HEK293 (cell line): Measurements from ENCODE around the gene ETHE1.
A peak's percentile ranks its signal among the peaks of the same experiment; 100 is the strongest.

Experiments used
- CTCF ChIA-PET: fragments of 350-600 bp; formaldehyde crosslinking; extraction: SDS; loops from one replicate; lab custom pipeline; 2021; ENCODE audit warnings: antibody characterized with exemption; lab: Yijun Ruan, JAX
- POLR2A ChIA-PET: fragments of 300-600 bp; formaldehyde crosslinking; extraction: SDS; loops from one replicate; lab custom pipeline; 2020; ENCODE audit warnings: antibody characterized with exemption, inconsistent platforms; lab: Yijun Ruan, JAX
- H3K27ac ChIP-seq: fragments of 200-500 bp; sonication (Bioruptor generic); 2 replicates; pipeline ENCODE4 v1.5.1; 2014; ENCODE audit warnings: low read depth, low read length, control low read depth, inconsistent platforms; ENCODE audit errors: extremely low read depth
- H3K36me3 ChIP-seq, 2 experiments: fragments of 200-500 bp in 1 of 2; sonication (Bioruptor generic) in 1 of 2; 1 replicate in 1 of 2; 2 replicates in 1 of 2; pipeline ENCODE4 v1.5.1; 2014 to 2017; ENCODE audit warnings: inconsistent platforms in 2 of 2, low read length in 2 of 2; ENCODE audit not compliant: control insufficient read depth in 2 of 2, insufficient read depth in 1 of 2
- H3K4me1 ChIP-seq: fragments of 200-500 bp; sonication (Bioruptor generic); 2 replicates; pipeline ENCODE4 v1.5.1; 2014; ENCODE audit warnings: mild to moderate bottlenecking, low read length, inconsistent platforms; ENCODE audit not compliant: control insufficient read depth, insufficient read depth
- H3K4me3 ChIP-seq: 2 replicates; pipeline ENCODE4 v1.5.1; 2011; ENCODE audit warnings: low read depth, mild to moderate bottlenecking, control low read depth, low read length, moderate library complexity
- H3K9me3 ChIP-seq: fragments of 200-500 bp; sonication (Bioruptor generic); 2 replicates; pipeline ENCODE4 v1.5.1; 2014; ENCODE audit warnings: low read depth, low read length, inconsistent platforms; ENCODE audit not compliant: control insufficient read depth, insufficient read depth
- GLIS1 ChIP-seq: fragments of 450-650 bp; formaldehyde crosslinking; IDR thresholded peaks from 2 replicates; pipeline ENCODE4 v1.5.1; 2016; ENCODE audit warnings: missing biosample characterization, missing genetic modification characterization
- MZF1 ChIP-seq: fragments of 450-650 bp; formaldehyde crosslinking; IDR thresholded peaks from 2 replicates; pipeline ENCODE4 v1.5.1; 2017; ENCODE audit warnings: missing biosample characterization, missing genetic modification characterization, borderline replicate concordance
- OVOL3 ChIP-seq: fragments of 450-650 bp; formaldehyde crosslinking; IDR thresholded peaks from 2 replicates; pipeline ENCODE4 v1.5.1; 2016; ENCODE audit warnings: missing biosample characterization, missing genetic modification characterization
- REPIN1 ChIP-seq: fragments of 450-650 bp; formaldehyde crosslinking; IDR thresholded peaks from 2 replicates; pipeline ENCODE4 v1.5.1; 2017; ENCODE audit warnings: missing biosample characterization, missing genetic modification characterization, low read depth
- ZFHX2 ChIP-seq: fragments of 450-650 bp; formaldehyde crosslinking; conservative IDR thresholded peaks from 2 replicates; pipeline ENCODE4 v1.5.1; 2016; ENCODE audit warnings: missing biosample characterization, missing genetic modification characterization
- ZNF10 ChIP-seq: fragments of 450-650 bp; formaldehyde crosslinking; IDR thresholded peaks from 2 replicates; pipeline ENCODE4 v1.5.1; 2017; ENCODE audit warnings: missing biosample characterization, missing genetic modification characterization
- ZNF221 ChIP-seq: fragments of 450-650 bp; formaldehyde crosslinking; IDR thresholded peaks from 2 replicates; pipeline ENCODE4 v1.5.1; 2017; ENCODE audit warnings: missing biosample characterization, missing genetic modification characterization, borderline replicate concordance
- ZNF24 ChIP-seq: fragments of 450-650 bp; formaldehyde crosslinking; IDR thresholded peaks from 2 replicates; pipeline ENCODE4 v1.5.1; 2016; ENCODE audit warnings: missing biosample characterization, missing genetic modification characterization
- ZNF266 ChIP-seq: fragments of 450-650 bp; formaldehyde crosslinking; IDR thresholded peaks from 2 replicates; pipeline ENCODE4 v1.5.1; 2016; ENCODE audit warnings: missing biosample characterization, missing genetic modification characterization, low read depth
- ZNF561 ChIP-seq: fragments of 450-650 bp; IDR thresholded peaks from 2 replicates; pipeline ENCODE4 v1.5.1; 2018; ENCODE audit warnings: missing biosample characterization, missing genetic modification characterization, borderline replicate concordance
- ZNF585B ChIP-seq: fragments of 450-650 bp; formaldehyde crosslinking; IDR thresholded peaks from 2 replicates; pipeline ENCODE4 v1.5.1; 2016; ENCODE audit warnings: missing biosample characterization, missing genetic modification characterization
- ZNF664 ChIP-seq: fragments of 450-650 bp; formaldehyde crosslinking; IDR thresholded peaks from 2 replicates; pipeline ENCODE4 v1.5.1; 2016; ENCODE audit warnings: missing biosample characterization, missing genetic modification characterization
- ZNF776 ChIP-seq: fragments of 450-650 bp; formaldehyde crosslinking; IDR thresholded peaks from 2 replicates; pipeline ENCODE4 v1.5.0; 2017; ENCODE audit warnings: missing biosample characterization, missing genetic modification characterization, borderline replicate concordance
- ZNF785 ChIP-seq: fragments of 450-650 bp; formaldehyde crosslinking; IDR thresholded peaks from 2 replicates; pipeline ENCODE4 v1.5.1; 2016; ENCODE audit warnings: missing biosample characterization, missing genetic modification characterization
- ZSCAN23 ChIP-seq: fragments of 450-650 bp; formaldehyde crosslinking; IDR thresholded peaks from 2 replicates; pipeline ENCODE4 v1.5.1; 2016; ENCODE audit warnings: missing biosample characterization, missing genetic modification characterization
- TF ChIP-seq, protein P1 (sequence below): fragments of 450-650 bp; formaldehyde crosslinking; IDR thresholded peaks from 2 replicates; pipeline ENCODE4 v1.5.1; 2017; ENCODE audit warnings: missing biosample characterization, missing genetic modification characterization
- TF ChIP-seq, protein P2 (sequence below): fragments of 450-650 bp; formaldehyde crosslinking; IDR thresholded peaks from 2 replicates; pipeline ENCODE4 v1.5.1; 2016; ENCODE audit warnings: missing biosample characterization, missing genetic modification characterization
- TF ChIP-seq, protein P3 (sequence below): fragments of 450-650 bp; formaldehyde crosslinking; IDR thresholded peaks from 2 replicates; pipeline ENCODE4 v1.5.1; 2017; ENCODE audit warnings: missing biosample characterization, mild to moderate bottlenecking, missing genetic modification characterization, moderate library complexity
- TF ChIP-seq, protein P4 (sequence below): fragments of 450-650 bp; IDR thresholded peaks from 2 replicates; pipeline ENCODE4 v1.5.1; 2018; ENCODE audit warnings: missing biosample characterization, missing genetic modification characterization
- TF ChIP-seq, protein P5 (sequence below): fragments of 450-650 bp; formaldehyde crosslinking; conservative IDR thresholded peaks from 2 replicates; pipeline ENCODE4 v1.5.1; 2016; ENCODE audit warnings: low read depth, missing biosample characterization, missing genetic modification characterization
- TF ChIP-seq, protein P6 (sequence below): fragments of 450-650 bp; formaldehyde crosslinking; IDR thresholded peaks from 2 replicates; pipeline ENCODE4 v1.5.1; 2016; ENCODE audit warnings: missing biosample characterization, missing genetic modification characterization

Gene ETHE1

DNA sequence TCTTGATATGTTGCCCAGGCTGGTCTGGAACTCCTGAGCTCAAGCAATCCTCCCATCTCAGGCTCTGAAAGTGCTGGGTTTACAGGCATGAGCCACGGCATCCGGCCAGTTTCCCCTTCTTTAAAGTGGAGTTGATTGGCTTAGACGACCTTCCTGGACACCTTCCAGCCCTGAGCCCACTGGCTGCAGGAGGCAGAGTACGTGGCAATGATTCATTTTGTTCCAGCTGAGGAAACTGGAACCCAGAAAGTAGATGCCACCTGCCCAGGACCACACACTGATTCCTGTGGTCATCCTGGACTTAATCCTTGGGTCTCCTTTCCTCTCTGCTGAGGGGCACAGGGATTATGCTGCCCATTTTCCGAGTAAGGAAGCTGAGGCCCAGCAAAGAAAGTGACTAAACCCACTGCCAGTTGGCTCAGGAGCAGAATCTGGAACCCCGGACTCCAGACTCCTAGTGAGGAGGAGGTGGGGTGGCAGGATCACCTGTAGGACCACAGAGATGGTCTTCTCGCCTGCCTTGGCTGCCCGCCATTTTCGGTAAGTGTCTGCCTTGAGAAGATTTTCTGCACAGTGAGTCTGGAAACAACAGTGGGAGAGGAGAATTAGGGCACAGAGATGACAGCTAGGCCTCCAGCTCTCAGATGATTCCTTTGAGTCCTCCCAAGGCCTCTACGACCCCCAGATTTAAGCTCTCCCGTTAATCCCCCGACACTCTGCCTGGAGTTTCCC lies 47.6 kb upstream of the ETHE1 start (continued):
- TF ChIP-seq, protein P1, sequence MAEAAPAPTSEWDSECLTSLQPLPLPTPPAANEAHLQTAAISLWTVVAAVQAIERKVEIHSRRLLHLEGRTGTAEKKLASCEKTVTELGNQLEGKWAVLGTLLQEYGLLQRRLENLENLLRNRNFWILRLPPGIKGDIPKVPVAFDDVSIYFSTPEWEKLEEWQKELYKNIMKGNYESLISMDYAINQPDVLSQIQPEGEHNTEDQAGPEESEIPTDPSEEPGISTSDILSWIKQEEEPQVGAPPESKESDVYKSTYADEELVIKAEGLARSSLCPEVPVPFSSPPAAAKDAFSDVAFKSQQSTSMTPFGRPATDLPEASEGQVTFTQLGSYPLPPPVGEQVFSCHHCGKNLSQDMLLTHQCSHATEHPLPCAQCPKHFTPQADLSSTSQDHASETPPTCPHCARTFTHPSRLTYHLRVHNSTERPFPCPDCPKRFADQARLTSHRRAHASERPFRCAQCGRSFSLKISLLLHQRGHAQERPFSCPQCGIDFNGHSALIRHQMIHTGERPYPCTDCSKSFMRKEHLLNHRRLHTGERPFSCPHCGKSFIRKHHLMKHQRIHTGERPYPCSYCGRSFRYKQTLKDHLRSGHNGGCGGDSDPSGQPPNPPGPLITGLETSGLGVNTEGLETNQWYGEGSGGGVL (tag by site-specific recombination) = 0 out of 2 replicates have a peak, but pooled peaks have one; percentile 16
- TF ChIP-seq, all 188 proteins: peak for 9

DNA sequence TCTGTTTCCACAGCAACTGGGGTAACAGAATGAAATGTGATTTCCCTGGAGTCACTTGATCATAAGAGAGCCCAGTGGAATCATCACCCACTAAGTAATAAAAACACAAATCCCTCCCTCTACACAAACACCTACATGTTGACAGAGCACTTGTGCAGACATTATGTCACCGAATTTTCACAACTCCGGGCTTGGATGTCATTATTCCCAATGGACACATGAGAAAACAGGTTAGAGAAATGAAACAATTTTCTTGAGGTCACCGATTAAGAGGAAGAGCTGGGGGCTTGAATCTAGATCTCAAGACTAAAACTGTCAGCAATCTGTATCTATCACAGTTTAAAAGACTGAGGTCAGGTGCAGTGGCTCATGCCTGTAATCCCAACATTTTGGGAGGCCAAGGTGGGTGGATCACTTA lies 45.2 kb upstream of the ETHE1 start:
- Histone ChIP-seq H3K9me3 (no peaks in the 10 kb centered on the region), H3K27ac (peak overlapping the region; percentile 61), H3K36me3 (peaks cover 25 to 58% of the 10 kb centered on the region in 2 experiments), H3K4me1 (peaks cover 39% of the 10 kb centered on the region), H3K4me3 (no peak overlapping the region)
- POLR2A ChIA-PET = interaction anchor here (0.5 to 2.4 kb wide), 3 partner anchors 13 to 23 kb away, joined by 3 to 17 read pairs (median 10); partner anchors contain the start of genes IRGQ and ZNF576
- CTCF ChIA-PET = interaction anchor here (0.6 to 12.5 kb wide), 5 partner anchors 11 to 50 kb away, joined by 3 to 167 read pairs (median 4); partner anchors contain the start of gene IRGQ
- TF ChIP-seq, protein P2, sequence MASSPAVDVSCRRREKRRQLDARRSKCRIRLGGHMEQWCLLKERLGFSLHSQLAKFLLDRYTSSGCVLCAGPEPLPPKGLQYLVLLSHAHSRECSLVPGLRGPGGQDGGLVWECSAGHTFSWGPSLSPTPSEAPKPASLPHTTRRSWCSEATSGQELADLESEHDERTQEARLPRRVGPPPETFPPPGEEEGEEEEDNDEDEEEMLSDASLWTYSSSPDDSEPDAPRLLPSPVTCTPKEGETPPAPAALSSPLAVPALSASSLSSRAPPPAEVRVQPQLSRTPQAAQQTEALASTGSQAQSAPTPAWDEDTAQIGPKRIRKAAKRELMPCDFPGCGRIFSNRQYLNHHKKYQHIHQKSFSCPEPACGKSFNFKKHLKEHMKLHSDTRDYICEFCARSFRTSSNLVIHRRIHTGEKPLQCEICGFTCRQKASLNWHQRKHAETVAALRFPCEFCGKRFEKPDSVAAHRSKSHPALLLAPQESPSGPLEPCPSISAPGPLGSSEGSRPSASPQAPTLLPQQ (tag by site-specific recombination) = peak; percentile 85
- TF ChIP-seq, protein P3, sequence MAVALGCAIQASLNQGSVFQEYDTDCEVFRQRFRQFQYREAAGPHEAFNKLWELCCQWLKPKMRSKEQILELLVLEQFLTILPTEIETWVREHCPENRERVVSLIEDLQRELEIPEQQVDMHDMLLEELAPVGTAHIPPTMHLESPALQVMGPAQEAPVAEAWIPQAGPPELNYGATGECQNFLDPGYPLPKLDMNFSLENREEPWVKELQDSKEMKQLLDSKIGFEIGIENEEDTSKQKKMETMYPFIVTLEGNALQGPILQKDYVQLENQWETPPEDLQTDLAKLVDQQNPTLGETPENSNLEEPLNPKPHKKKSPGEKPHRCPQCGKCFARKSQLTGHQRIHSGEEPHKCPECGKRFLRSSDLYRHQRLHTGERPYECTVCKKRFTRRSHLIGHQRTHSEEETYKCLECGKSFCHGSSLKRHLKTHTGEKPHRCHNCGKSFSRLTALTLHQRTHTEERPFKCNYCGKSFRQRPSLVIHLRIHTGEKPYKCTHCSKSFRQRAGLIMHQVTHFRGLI (tag by site-specific recombination) = peak; percentile 60; the same call in 1 of the 2 replicates
- TF ChIP-seq GLIS1 (tag by site-specific recombination) (peak; percentile 76), ZNF561 (tag by site-specific recombination) (peak; percentile 80), REPIN1 (no peak), OVOL3 (tag by site-specific recombination) (peak; percentile 92; the same call in 1 of the 2 replicates), ZNF664 (peak; percentile 43; the same call in 1 of the 2 replicates), ZNF221 (tag by site-specific recombination) (no peak), MZF1 (tag by site-specific recombination) (peak; percentile 82; the same call in 1 of the 2 replicates), ZSCAN23 (tag by site-specific recombination) (peak; percentile 82), ZNF24 (tag by site-specific recombination) (peak; percentile 94), ZFHX2 (tag by site-specific recombination) (peak; percentile 95), ZNF585B (tag by site-specific recombination) (peak; percentile 39), ZNF785 (no peak), ZNF776 (no peak), ZNF266 (tag by site-specific recombination) (no peak), ZNF10 (tag by site-specific recombination) (peak; percentile 69)
- TF ChIP-seq, protein P4, sequence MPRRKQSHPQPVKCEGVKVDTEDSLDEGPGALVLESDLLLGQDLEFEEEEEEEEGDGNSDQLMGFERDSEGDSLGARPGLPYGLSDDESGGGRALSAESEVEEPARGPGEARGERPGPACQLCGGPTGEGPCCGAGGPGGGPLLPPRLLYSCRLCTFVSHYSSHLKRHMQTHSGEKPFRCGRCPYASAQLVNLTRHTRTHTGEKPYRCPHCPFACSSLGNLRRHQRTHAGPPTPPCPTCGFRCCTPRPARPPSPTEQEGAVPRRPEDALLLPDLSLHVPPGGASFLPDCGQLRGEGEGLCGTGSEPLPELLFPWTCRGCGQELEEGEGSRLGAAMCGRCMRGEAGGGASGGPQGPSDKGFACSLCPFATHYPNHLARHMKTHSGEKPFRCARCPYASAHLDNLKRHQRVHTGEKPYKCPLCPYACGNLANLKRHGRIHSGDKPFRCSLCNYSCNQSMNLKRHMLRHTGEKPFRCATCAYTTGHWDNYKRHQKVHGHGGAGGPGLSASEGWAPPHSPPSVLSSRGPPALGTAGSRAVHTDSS = peak; percentile 63
- TF ChIP-seq, protein P5, sequence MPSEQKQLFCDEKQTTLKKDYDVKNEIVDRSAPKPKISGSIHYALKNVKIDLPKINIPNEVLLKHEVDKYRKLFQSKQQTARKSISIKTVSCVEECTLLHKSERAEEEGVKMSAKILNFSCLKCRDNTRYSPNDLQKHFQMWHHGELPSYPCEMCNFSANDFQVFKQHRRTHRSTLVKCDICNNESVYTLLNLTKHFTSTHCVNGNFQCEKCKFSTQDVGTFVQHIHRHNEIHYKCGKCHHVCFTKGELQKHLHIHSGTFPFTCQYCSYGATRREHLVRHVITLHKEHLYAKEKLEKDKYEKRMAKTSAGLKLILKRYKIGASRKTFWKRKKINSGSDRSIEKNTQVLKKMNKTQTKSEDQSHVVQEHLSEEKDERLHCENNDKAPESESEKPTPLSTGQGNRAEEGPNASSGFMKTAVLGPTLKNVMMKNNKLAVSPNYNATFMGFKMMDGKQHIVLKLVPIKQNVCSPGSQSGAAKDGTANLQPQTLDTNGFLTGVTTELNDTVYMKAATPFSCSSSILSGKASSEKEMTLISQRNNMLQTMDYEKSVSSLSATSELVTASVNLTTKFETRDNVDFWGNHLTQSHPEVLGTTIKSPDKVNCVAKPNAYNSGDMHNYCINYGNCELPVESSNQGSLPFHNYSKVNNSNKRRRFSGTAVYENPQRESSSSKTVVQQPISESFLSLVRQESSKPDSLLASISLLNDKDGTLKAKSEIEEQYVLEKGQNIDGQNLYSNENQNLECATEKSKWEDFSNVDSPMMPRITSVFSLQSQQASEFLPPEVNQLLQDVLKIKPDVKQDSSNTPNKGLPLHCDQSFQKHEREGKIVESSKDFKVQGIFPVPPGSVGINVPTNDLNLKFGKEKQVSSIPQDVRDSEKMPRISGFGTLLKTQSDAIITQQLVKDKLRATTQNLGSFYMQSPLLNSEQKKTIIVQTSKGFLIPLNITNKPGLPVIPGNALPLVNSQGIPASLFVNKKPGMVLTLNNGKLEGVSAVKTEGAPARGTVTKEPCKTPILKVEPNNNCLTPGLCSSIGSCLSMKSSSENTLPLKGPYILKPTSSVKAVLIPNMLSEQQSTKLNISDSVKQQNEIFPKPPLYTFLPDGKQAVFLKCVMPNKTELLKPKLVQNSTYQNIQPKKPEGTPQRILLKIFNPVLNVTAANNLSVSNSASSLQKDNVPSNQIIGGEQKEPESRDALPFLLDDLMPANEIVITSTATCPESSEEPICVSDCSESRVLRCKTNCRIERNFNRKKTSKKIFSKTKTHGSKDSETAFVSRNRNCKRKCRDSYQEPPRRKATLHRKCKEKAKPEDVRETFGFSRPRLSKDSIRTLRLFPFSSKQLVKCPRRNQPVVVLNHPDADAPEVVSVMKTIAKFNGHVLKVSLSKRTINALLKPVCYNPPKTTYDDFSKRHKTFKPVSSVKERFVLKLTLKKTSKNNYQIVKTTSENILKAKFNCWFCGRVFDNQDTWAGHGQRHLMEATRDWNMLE (tag by site-specific recombination) = 0 out of 2 replicates have a peak, but pooled peaks have one; percentile 40
- TF ChIP-seq, protein P6, sequence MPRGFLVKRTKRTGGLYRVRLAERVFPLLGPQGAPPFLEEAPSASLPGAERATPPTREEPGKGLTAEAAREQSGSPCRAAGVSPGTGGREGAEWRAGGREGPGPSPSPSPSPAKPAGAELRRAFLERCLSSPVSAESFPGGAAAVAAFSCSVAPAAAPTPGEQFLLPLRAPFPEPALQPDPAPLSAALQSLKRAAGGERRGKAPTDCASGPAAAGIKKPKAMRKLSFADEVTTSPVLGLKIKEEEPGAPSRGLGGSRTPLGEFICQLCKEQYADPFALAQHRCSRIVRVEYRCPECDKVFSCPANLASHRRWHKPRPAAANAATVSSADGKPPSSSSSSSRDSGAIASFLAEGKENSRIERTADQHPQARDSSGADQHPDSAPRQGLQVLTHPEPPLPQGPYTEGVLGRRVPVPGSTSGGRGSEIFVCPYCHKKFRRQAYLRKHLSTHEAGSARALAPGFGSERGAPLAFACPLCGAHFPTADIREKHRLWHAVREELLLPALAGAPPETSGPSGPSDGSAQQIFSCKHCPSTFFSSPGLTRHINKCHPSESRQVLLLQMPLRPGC (tag by site-specific recombination) = peak; percentile 96
